ENCODE data around the gene UGT2B28. TPM values are rescaled to one million over a fixed set of nuclear protein-coding genes. Genes with fewer than 3 reads are reported as not detected.
"Not testable (repeated sequence)": the region's sequence is repeated elsewhere in the genome, so short reads cannot be mapped to it uniquely, and the experiment has no call there.

The UGT2B28 gene
- polyA plus RNA-seq, 1 of the 3 experiments (the other 2 are of a cell fraction), result not detected

DNA sequence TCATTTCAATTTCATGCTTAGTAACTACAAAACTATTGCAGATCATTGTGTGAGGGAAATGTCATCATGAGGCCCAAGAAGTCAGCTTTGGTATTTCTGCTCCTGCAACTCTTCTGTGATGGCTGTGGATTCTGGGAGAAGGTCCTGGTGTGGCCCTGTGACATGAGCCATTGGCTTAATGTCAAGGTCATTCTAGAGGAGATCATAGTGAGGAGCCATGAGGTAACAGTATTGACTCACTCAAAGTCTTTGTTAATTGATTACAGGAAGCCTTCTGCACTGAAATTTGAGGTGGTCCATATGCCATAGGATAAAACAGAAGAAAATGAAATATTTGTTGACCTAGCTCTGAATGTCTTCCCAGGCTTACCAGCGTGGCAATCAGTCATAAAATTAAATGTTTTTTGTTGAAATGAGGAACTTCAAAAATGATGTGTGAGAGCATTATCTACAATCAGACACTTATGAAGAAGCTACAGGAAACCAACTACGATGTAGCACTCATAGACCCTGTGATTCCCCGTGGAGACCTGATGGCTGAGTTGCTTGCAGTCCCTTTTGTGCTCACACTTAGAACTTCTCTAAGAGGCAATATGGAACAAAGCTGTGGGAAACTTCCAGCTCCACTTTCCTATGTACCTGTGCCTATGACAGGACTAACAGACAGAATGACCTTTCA lies 37.6 kb upstream of the UGT2B28 start:
- POLR2A ChIA-PET; H3F3A ChIP-seq (replicated peaks; ENCODE audit: insufficient read depth): not testable (repeated sequence)
- WGBS (ENCODE audit: low lambda C conversion rate), result 3% methylated on average over 3 of the region's 3 CpGs

DNA sequence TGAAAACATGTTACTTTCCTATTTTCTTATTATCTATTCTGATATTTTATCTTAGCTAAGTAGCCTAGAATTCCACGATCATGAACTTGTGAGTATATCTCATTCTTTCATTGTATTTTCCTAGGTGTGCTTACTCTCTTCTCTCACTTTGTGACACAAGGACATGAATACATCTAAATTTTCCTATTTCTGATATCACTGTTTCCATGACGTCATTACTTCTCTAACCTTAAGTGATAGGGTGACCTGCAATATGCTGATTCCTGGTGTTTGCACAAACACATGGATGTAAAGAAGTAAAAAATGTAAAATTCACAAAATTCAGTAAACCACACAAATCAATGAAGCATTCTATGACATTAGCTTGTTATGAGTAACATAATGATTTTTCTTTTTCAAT lies 29.4 kb upstream of the UGT2B28 start:
- H4K20me1 ChIP-seq (ENCODE audit: insufficient read depth); H3K9me2 ChIP-seq; H3K79me2 ChIP-seq (ENCODE audit: insufficient read depth); POLR2A ChIA-PET; H2AFZ ChIP-seq (ENCODE audit: low read depth); H3K4me3 ChIP-seq (ENCODE audit: low read depth in 2 of 2, low read length in 1 of 2); H3K36me3 ChIP-seq (replicated peaks in 1 of 2; ENCODE audit: control insufficient read depth in 1 of 2, insufficient read depth in 2 of 2, low read length in 1 of 2); H3K9me3 ChIP-seq; H3K27me3 ChIP-seq (ENCODE audit: insufficient read depth); CTCF ChIA-PET; H3K9ac ChIP-seq; H3K4me1 ChIP-seq (ENCODE audit: control insufficient read depth in 1 of 2, insufficient read depth in 2 of 2, low read depth in 1 of 2, low read length in 1 of 2); H3K27ac ChIP-seq (ENCODE audit: low read depth in 2 of 2, low read length in 1 of 2); DNase-seq; H3F3A ChIP-seq (replicated peaks; ENCODE audit: insufficient read depth); H3K4me2 ChIP-seq: not testable (repeated sequence)
- 7% methylated on average over 2 of the region's 2 CpGs for WGBS (ENCODE audit: low lambda C conversion rate)

More for the DNA sequence above, 37.6 kb upstream of the UGT2B28 start:
- H3K9me3 ChIP-seq; H3K79me2 ChIP-seq (ENCODE audit: insufficient read depth); H4K20me1 ChIP-seq (ENCODE audit: insufficient read depth); H3K27me3 ChIP-seq (ENCODE audit: insufficient read depth); H3K4me2 ChIP-seq; H3K36me3 ChIP-seq (replicated peaks in 1 of 2; ENCODE audit: control insufficient read depth in 1 of 2, insufficient read depth in 2 of 2, low read length in 1 of 2); DNase-seq; H3K9me2 ChIP-seq; H2AFZ ChIP-seq (ENCODE audit: low read depth); CTCF ChIA-PET; H3K27ac ChIP-seq (ENCODE audit: low read depth in 2 of 2, low read length in 1 of 2); H3K4me3 ChIP-seq (ENCODE audit: low read depth in 2 of 2, low read length in 1 of 2); H3K9ac ChIP-seq; H3K4me1 ChIP-seq (ENCODE audit: control insufficient read depth in 1 of 2, insufficient read depth in 2 of 2, low read depth in 1 of 2, low read length in 1 of 2): not testable (repeated sequence)

DNA sequence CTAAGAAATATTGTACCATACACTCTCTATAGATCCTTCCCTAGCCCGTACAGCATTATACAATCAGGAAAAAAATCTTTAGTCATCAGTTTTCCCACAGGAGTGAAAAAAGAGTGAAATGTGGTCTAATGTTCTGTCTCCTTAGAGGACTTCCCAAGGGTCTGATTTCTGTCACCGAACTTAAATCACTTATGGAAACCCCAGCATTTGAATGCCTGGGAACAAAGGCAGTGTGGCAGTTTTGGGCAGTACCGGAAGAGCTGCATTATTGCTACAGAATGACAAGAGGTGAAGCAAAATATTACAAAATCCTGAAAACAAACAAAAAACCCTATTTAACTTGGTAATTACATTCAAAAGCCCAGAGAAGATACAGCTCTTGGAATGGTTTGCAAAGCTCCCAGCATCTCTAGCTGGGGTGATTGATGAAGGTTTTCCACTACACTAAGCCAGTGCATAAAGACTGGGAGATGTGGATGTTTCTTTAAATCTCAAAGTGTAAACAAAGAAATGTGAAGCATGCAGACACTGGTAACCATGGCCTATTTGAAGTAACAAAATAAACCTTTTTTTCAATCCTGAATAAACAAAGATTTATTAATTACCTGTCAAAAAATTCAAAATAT lies 27.0 kb upstream of the UGT2B28 start:
- H3K79me2 ChIP-seq (ENCODE audit: insufficient read depth); CTCF ChIA-PET; H3K9me2 ChIP-seq; H2AFZ ChIP-seq (ENCODE audit: low read depth); H3F3A ChIP-seq (replicated peaks; ENCODE audit: insufficient read depth); POLR2A ChIA-PET; H3K4me3 ChIP-seq (ENCODE audit: low read depth in 2 of 2, low read length in 1 of 2); H4K20me1 ChIP-seq (ENCODE audit: insufficient read depth); H3K27me3 ChIP-seq (ENCODE audit: insufficient read depth); H3K36me3 ChIP-seq (replicated peaks in 1 of 2; ENCODE audit: control insufficient read depth in 1 of 2, insufficient read depth in 2 of 2, low read length in 1 of 2); H3K9ac ChIP-seq; H3K4me2 ChIP-seq; H3K9me3 ChIP-seq; H3K27ac ChIP-seq (ENCODE audit: low read depth in 2 of 2, low read length in 1 of 2); DNase-seq; H3K4me1 ChIP-seq (ENCODE audit: control insufficient read depth in 1 of 2, insufficient read depth in 2 of 2, low read depth in 1 of 2, low read length in 1 of 2): not testable (repeated sequence)
- WGBS (ENCODE audit: low lambda C conversion rate), result 21% methylated on average over 3 of the region's 3 CpGs

DNA sequence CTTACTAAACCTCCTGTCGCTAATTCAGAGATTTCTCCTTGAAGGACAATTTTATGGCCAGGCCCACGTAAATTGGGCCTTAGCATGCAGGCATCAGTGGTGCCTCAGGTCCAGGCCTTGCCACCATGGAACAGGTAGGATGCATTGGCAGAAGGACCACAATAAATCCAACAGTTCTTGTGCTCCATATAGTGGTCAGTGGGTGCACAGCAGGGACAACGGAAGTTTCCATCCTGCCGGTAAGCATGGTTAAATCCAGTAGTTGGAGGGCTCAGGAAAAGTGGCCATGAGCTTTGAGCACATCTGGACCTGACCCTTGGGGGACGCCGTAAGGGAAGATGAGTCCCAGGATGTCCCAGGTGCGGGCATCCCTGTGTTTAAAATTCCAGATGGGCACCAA lies 11.7 kb upstream of the UGT2B28 start:
- H3K4me3 ChIP-seq (ENCODE audit: low read depth in 2 of 2, low read length in 1 of 2); H3K27me3 ChIP-seq (ENCODE audit: insufficient read depth); H3K9me2 ChIP-seq; H3K79me2 ChIP-seq (ENCODE audit: insufficient read depth); H4K20me1 ChIP-seq (ENCODE audit: insufficient read depth); H3K36me3 ChIP-seq (replicated peaks in 1 of 2; ENCODE audit: control insufficient read depth in 1 of 2, insufficient read depth in 2 of 2, low read length in 1 of 2); H3K27ac ChIP-seq (ENCODE audit: low read depth in 2 of 2, low read length in 1 of 2); DNase-seq; H3K4me2 ChIP-seq; H3F3A ChIP-seq (replicated peaks; ENCODE audit: insufficient read depth); H2AFZ ChIP-seq (ENCODE audit: low read depth); CTCF ChIA-PET; H3K4me1 ChIP-seq (ENCODE audit: control insufficient read depth in 1 of 2, insufficient read depth in 2 of 2, low read depth in 1 of 2, low read length in 1 of 2); POLR2A ChIA-PET; H3K9me3 ChIP-seq; H3K9ac ChIP-seq: not testable (repeated sequence)
- WGBS (ENCODE audit: low lambda C conversion rate), result 44% methylated on average over 3 of the region's 7 CpGs

DNA sequence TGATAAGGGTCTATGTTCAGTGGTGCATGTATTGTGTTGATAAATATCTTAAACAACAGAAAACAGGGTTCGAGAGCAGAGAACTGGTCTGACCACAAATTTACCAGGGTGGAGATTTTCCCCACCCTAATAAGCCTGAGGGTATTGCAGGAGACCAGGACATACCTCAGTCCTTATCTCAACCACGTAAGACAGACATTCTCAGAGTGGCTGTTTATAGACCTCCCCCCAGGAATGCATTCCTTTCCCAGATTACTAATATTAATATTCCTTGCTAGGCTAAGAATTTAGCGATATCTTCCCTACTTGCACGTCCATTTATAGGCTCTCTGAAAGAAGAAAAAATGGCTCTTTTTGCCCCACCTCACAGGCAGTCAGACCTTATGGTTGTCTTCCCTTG lies 16.1 kb downstream of the UGT2B28 start:
- H3K9me3 ChIP-seq; H3K36me3 ChIP-seq (replicated peaks in 1 of 2; ENCODE audit: control insufficient read depth in 1 of 2, insufficient read depth in 2 of 2, low read length in 1 of 2); H3K9me2 ChIP-seq; H3F3A ChIP-seq (replicated peaks; ENCODE audit: insufficient read depth); CTCF ChIA-PET; H4K20me1 ChIP-seq (ENCODE audit: insufficient read depth); H3K27me3 ChIP-seq (ENCODE audit: insufficient read depth); H3K27ac ChIP-seq (ENCODE audit: low read depth in 2 of 2, low read length in 1 of 2); H3K4me3 ChIP-seq (ENCODE audit: low read depth in 2 of 2, low read length in 1 of 2); DNase-seq; H3K9ac ChIP-seq; POLR2A ChIA-PET; H3K79me2 ChIP-seq (ENCODE audit: insufficient read depth); H3K4me1 ChIP-seq (ENCODE audit: control insufficient read depth in 1 of 2, insufficient read depth in 2 of 2, low read depth in 1 of 2, low read length in 1 of 2); H3K4me2 ChIP-seq; H2AFZ ChIP-seq (ENCODE audit: low read depth): not testable (repeated sequence)
- 12% methylated on average over 4 of the region's 4 CpGs for WGBS (ENCODE audit: low lambda C conversion rate)

DNA sequence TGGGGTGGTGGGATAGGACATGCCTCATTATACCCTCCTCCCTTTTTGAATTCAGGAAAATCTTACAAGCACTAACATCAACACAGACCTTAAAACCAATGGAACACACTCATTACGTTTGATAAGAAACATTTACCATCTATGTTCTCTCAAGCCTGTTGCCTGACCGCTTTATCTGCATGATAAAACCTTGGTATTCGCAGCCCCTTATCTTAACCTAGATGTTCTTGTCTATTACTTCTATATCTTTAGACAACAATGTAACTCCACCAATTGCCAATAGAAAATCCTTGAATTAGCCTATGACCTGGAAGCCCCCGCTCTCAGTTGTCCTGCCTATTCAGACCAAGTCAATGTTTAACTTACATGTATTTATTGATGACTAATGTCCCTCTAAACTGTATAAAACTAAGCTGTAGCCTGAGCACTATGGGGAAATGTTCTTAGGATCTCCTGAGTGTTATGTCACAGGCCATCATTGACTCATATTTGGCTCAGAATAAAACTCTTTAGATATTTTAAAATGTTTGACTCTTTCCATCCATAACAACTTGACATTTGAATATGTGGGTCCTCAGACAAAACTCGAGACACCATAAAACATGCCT lies 28.3 kb downstream of the UGT2B28 start:
- POLR2A ChIA-PET; H4K20me1 ChIP-seq (ENCODE audit: insufficient read depth); H3K4me2 ChIP-seq; H3K27ac ChIP-seq (ENCODE audit: low read depth in 2 of 2, low read length in 1 of 2); H3K9ac ChIP-seq; DNase-seq; H3K4me1 ChIP-seq (ENCODE audit: control insufficient read depth in 1 of 2, insufficient read depth in 2 of 2, low read depth in 1 of 2, low read length in 1 of 2); H3K9me3 ChIP-seq; H3K36me3 ChIP-seq (replicated peaks in 1 of 2; ENCODE audit: control insufficient read depth in 1 of 2, insufficient read depth in 2 of 2, low read length in 1 of 2); H3F3A ChIP-seq (replicated peaks; ENCODE audit: insufficient read depth); H3K79me2 ChIP-seq (ENCODE audit: insufficient read depth); H3K9me2 ChIP-seq; H3K27me3 ChIP-seq (ENCODE audit: insufficient read depth); H2AFZ ChIP-seq (ENCODE audit: low read depth); H3K4me3 ChIP-seq (ENCODE audit: low read depth in 2 of 2, low read length in 1 of 2): not testable (repeated sequence)
- CTCF ChIA-PET, result interaction anchor here (1.1 kb wide), 1 partner anchor 9 kb away, joined by 7 read pairs; no protein-coding TSS in a partner anchor
- WGBS (ENCODE audit: low lambda C conversion rate), result 7% methylated on average over 5 of the region's 5 CpGs
